ENCODE results near the gene TSPAN18. TPM values are rescaled to one million over a fixed set of nuclear protein-coding genes. Genes with fewer than 3 reads are reported as not detected.

The TSPAN18 gene
- total RNA-seq, 6 donors from 2014 or later, result 8.2 to 48.6 (median 17.5) TPM

DNA sequence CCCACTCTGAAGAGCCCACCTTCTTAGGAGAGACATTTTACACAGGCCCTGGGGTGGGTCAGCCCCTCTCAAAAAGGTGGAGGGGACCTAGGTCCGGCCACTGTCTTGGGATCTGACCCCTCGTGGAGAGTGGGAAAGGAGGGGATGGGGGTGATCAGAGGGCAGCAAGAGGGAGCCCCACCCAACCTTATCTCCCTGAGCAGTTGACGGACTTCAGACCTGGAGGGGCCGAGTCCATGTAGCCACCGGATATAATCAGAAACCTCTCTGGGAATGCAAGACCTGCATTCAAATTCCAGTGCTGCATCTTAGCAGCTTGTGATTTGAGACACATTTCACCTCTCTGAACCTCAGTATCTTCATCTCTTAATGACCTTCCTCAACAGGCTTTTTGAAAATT, 179.9 kb downstream of the TSPAN18 start:
- H3K4me1 ChIP-seq, result peaks cover 3 to 10% (median 6%) of the 10 kb centered on the region in 4 donors
- H3K4me3 ChIP-seq, result no peak overlapping the region
- H3K27me3 ChIP-seq, result no peaks in the 10 kb centered on the region
- H3K27ac ChIP-seq, result no peak overlapping the region
- DNase-seq, result no peak
- no peak for ATAC-seq (ENCODE audit: low FRiP score in 2 of 2)
- H3K36me3 ChIP-seq, result no peaks in the 10 kb centered on the region
- TF ChIP-seq, protein P1, sequence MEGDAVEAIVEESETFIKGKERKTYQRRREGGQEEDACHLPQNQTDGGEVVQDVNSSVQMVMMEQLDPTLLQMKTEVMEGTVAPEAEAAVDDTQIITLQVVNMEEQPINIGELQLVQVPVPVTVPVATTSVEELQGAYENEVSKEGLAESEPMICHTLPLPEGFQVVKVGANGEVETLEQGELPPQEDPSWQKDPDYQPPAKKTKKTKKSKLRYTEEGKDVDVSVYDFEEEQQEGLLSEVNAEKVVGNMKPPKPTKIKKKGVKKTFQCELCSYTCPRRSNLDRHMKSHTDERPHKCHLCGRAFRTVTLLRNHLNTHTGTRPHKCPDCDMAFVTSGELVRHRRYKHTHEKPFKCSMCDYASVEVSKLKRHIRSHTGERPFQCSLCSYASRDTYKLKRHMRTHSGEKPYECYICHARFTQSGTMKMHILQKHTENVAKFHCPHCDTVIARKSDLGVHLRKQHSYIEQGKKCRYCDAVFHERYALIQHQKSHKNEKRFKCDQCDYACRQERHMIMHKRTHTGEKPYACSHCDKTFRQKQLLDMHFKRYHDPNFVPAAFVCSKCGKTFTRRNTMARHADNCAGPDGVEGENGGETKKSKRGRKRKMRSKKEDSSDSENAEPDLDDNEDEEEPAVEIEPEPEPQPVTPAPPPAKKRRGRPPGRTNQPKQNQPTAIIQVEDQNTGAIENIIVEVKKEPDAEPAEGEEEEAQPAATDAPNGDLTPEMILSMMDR (IDR thresholded peaks at IDR 0.05), result no peak
- TF ChIP-seq POLR2AphosphoS5 (IDR thresholded peaks at IDR 0.05) (no peak), POLR2A (IDR thresholded peaks at IDR 0.05) (no peak), EP300 (IDR thresholded peaks at IDR 0.05) (no peak)
- H3K9me3 ChIP-seq, result no peaks in the 10 kb centered on the region
- 45 to 61% methylated on average over 5 of the region's 5 CpGs for WGBS, 2 donors

DNA sequence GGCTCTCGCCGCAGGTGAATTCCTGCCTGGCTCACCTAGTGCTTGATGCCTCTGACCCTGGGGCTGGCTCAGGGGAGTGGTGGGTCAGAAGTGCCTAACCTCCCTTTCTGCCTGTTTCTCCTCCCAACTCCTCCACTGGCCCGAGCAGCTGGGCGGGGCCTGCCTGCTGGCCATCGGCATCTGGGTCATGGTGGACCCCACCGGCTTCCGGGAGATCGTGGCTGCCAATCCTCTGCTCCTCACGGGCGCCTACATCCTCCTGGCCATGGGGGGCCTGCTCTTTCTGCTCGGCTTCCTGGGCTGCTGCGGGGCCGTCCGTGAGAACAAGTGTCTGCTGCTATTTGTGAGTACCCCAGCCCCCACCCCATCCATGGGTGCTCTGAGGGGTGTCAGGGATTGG, 182.8 kb downstream of the TSPAN18 start:
- Histone ChIP-seq H3K27me3 (no peaks in the 10 kb centered on the region), H3K9me3 (no peaks in the 10 kb centered on the region), H3K27ac (no peak overlapping the region), H3K4me3 (no peak overlapping the region), H3K4me1 (peaks cover 3 to 19% (median 9%) of the 10 kb centered on the region in 4 donors), H3K36me3 (no peaks in the 10 kb centered on the region)
- DNase-seq (no peak), ATAC-seq (ENCODE audit: low FRiP score in 2 of 2) (no peak)
- no peak for TF ChIP-seq POLR2A (IDR thresholded peaks at IDR 0.05)
- no peak for TF ChIP-seq POLR2AphosphoS5 (IDR thresholded peaks at IDR 0.05)
- TF ChIP-seq, protein P1 (IDR thresholded peaks at IDR 0.05), result no peak
- no peak for TF ChIP-seq EP300 (IDR thresholded peaks at IDR 0.05)
- 92 to 93% methylated on average over 14 of the region's 14 CpGs for WGBS, 2 donors

DNA sequence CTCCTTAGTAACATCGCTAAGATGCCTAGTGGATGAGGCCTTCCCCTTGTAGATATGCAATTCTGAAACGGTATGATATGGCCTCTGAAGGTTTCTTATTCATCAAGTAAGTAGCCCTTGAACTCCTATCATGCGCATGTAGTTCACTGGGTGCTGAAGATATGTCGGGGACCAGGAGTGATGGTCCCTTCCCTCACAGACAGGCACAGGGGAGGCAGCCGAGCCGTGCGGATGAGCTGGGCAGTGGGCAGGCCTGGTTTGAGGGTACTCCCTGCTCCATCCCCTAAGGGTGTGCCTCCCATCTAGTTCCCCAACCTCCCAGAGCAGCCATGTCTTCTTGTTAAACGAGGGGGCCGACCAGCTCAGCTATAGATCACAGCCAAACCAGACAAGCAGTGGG, 183.8 kb downstream of the TSPAN18 start:
- Histone ChIP-seq H3K9me3 (no peaks in the 10 kb centered on the region), H3K27me3 (no peaks in the 10 kb centered on the region), H3K27ac (peak overlapping the region in 1 of 4 donors; percentile 17), H3K4me3 (no peak overlapping the region), H3K4me1 (peaks cover 3 to 19% (median 9%) of the 10 kb centered on the region in 4 donors), H3K36me3 (no peaks in the 10 kb centered on the region)
- 88 to 91% methylated on average over 7 to 9 of the region's 9 CpGs for WGBS, 2 donors
- TF ChIP-seq EP300 (IDR thresholded peaks at IDR 0.05) (no peak), POLR2AphosphoS5 (IDR thresholded peaks at IDR 0.05) (no peak), POLR2A (IDR thresholded peaks at IDR 0.05) (no peak)
- TF ChIP-seq, protein P1 (IDR thresholded peaks at IDR 0.05), result no peak
- no peak for ATAC-seq (ENCODE audit: low FRiP score in 2 of 2)
- no peak for DNase-seq

DNA sequence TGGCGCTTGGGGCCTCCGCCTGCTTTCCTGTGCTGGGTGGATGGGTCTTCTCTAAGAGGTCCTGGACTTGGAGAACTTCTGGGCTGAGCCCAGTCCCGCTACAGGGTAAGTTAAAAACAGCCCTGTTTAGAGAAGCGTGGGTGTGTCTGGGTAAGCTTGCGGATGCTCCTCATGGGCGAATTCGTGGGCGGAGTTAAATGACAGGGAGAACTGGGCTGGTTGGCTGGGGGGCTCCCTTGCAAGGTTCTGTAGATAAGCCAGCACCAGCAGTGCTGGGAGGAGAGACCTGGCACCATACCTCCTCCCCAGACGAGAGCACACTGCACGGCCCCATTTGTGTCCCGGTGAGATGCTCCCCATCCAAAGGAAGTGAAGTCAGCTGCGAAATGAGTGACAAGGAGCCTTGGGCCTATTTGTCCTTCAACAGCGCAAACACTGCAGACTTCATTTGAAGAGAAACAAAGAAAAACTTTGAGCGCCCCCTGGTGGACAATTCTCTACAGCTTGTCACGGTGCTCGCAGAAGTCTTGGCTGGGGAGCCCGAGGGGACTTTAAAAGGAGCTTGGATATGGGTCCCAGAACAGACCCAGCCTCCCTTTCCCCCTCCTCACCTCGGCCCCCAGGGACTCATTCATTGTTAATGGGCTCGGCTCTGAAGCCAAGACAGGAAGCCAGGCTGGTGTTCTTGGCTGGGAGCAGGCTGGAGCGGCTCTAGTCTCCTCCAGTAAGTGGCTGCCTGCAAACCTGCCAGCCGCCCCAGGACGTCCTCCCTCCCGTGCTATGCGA, 184.5 kb downstream of the TSPAN18 start:
- 22 to 42% methylated on average over 13 to 24 of the region's 24 CpGs for whole genome bisulfite sequencing, 2 donors

More for the DNA sequence above, 184.5 kb downstream of the TSPAN18 start:
- Histone ChIP-seq H3K4me3 (no peak overlapping the region), H3K27me3 (no peaks in the 10 kb centered on the region), H3K27ac (peak overlapping the region in 2 of 4 donors; percentile 17 to 55), H3K36me3 (no peaks in the 10 kb centered on the region), H3K4me1 (peaks cover 3 to 19% (median 9%) of the 10 kb centered on the region in 4 donors), H3K9me3 (no peaks in the 10 kb centered on the region)
- peak; percentile 70 to 82 for ATAC-seq (ENCODE audit: low FRiP score in 2 of 2)
- TF ChIP-seq EP300 (IDR thresholded peaks at IDR 0.05), result no peak
- no peak for TF ChIP-seq POLR2A (IDR thresholded peaks at IDR 0.05)
- TF ChIP-seq, protein P1 (IDR thresholded peaks at IDR 0.05), result peak; percentile 72 to 85 (median 80)
- DNase-seq, result peak in 1 of 2 donors; percentile 77
